Measurements from ENCODE around the gene VSIR.

VSIR gene

GRCh38 chr10:71814922-71815411 lies 41.6 kb upstream of the VSIR start:
- Histone ChIP-seq H3K9me3 (ENCODE audit: control insufficient read depth in 1 of 2, low read length in 2 of 2) (no peaks in the 10 kb centered on the region), H3K4me1 (ENCODE audit: control insufficient read depth in 1 of 2, insufficient read depth in 2 of 2, low read length in 2 of 2) (peaks cover 0 to 34% of the 10 kb centered on the region in 2 donors), H3K36me3 (ENCODE audit: control insufficient read depth in 1 of 2, insufficient read depth in 2 of 2, low read length in 2 of 2) (peaks cover 43 to 47% of the 10 kb centered on the region in 2 donors), H3K27me3 (ENCODE audit: low read depth, low read length) (no peaks in the 10 kb centered on the region), H3K4me3 (ENCODE audit: low read depth in 1 of 2, low read length in 2 of 2) (no peak overlapping the region), H3K27ac (ENCODE audit: low read length) (no peak overlapping the region)

GRCh38 chr10:71812913-71813590 lies 39.7 kb upstream of the VSIR start:
- peaks cover 28% of the 10 kb centered on the region in 2 donors for H3K36me3 ChIP-seq (ENCODE audit: control insufficient read depth in 1 of 2, insufficient read depth in 2 of 2, low read length in 2 of 2)
- peaks cover 0 to 34% of the 10 kb centered on the region in 2 donors for H3K4me1 ChIP-seq (ENCODE audit: control insufficient read depth in 1 of 2, insufficient read depth in 2 of 2, low read length in 2 of 2)
- no peaks in the 10 kb centered on the region for H3K9me3 ChIP-seq (ENCODE audit: control insufficient read depth in 1 of 2, low read length in 2 of 2)
- no peak overlapping the region for H3K4me3 ChIP-seq (ENCODE audit: low read depth in 1 of 2, low read length in 2 of 2)
- H3K27me3 ChIP-seq (ENCODE audit: low read depth, low read length), result no peaks in the 10 kb centered on the region
- H3K27ac ChIP-seq (ENCODE audit: low read length), result no peak overlapping the region

GRCh38 chr10:71812016-71812912 lies 38.9 kb upstream of the VSIR start:
- H3K4me1 ChIP-seq (ENCODE audit: control insufficient read depth in 1 of 2, insufficient read depth in 2 of 2, low read length in 2 of 2), result peaks cover 0 to 28% of the 10 kb centered on the region in 2 donors
- H3K27me3 ChIP-seq (ENCODE audit: low read depth, low read length), result no peaks in the 10 kb centered on the region
- H3K4me3 ChIP-seq (ENCODE audit: low read depth in 1 of 2, low read length in 2 of 2), result no peak overlapping the region
- H3K27ac ChIP-seq (ENCODE audit: low read length), result no peak overlapping the region
- H3K36me3 ChIP-seq (ENCODE audit: control insufficient read depth in 1 of 2, insufficient read depth in 2 of 2, low read length in 2 of 2), result peaks cover 20% of the 10 kb centered on the region in 2 donors
- no peaks in the 10 kb centered on the region for H3K9me3 ChIP-seq (ENCODE audit: control insufficient read depth in 1 of 2, low read length in 2 of 2)

GRCh38 chr10:71811351-71811750 lies 38.0 kb upstream of the VSIR start:
- H3K36me3 ChIP-seq (ENCODE audit: control insufficient read depth in 1 of 2, insufficient read depth in 2 of 2, low read length in 2 of 2), result peaks cover 11 to 12% of the 10 kb centered on the region in 2 donors
- peaks cover 0 to 25% of the 10 kb centered on the region in 2 donors for H3K4me1 ChIP-seq (ENCODE audit: control insufficient read depth in 1 of 2, insufficient read depth in 2 of 2, low read length in 2 of 2)
- no peaks in the 10 kb centered on the region for H3K27me3 ChIP-seq (ENCODE audit: low read depth, low read length)
- no peaks in the 10 kb centered on the region for H3K9me3 ChIP-seq (ENCODE audit: control insufficient read depth in 1 of 2, low read length in 2 of 2)
- H3K4me3 ChIP-seq (ENCODE audit: low read depth in 1 of 2, low read length in 2 of 2), result no peak overlapping the region
- H3K27ac ChIP-seq (ENCODE audit: low read length), result no peak overlapping the region

- no peaks in the 10 kb centered on the region for H3K36me3 ChIP-seq (ENCODE audit: control insufficient read depth in 1 of 2, insufficient read depth in 2 of 2, low read length in 2 of 2)
- no peaks in the 10 kb centered on the region for H3K9me3 ChIP-seq (ENCODE audit: control insufficient read depth in 1 of 2, low read length in 2 of 2)
- peaks cover 0 to 19% of the 10 kb centered on the region in 2 donors for H3K4me1 ChIP-seq (ENCODE audit: control insufficient read depth in 1 of 2, insufficient read depth in 2 of 2, low read length in 2 of 2)
- no peak overlapping the region for H3K4me3 ChIP-seq (ENCODE audit: low read depth in 1 of 2, low read length in 2 of 2)
- no peak overlapping the region for H3K27ac ChIP-seq (ENCODE audit: low read length)
- H3K27me3 ChIP-seq (ENCODE audit: low read depth, low read length), result no peaks in the 10 kb centered on the region
Measured at GRCh38 chr10:71810048-71810750, 36.9 kb upstream of the VSIR start.

- no peak overlapping the region for H3K27ac ChIP-seq (ENCODE audit: low read length)
- H3K9me3 ChIP-seq (ENCODE audit: control insufficient read depth in 1 of 2, low read length in 2 of 2), result no peaks in the 10 kb centered on the region
- no peak overlapping the region for H3K4me3 ChIP-seq (ENCODE audit: low read depth in 1 of 2, low read length in 2 of 2)
- H3K36me3 ChIP-seq (ENCODE audit: control insufficient read depth in 1 of 2, insufficient read depth in 2 of 2, low read length in 2 of 2), result no peaks in the 10 kb centered on the region
- H3K4me1 ChIP-seq (ENCODE audit: control insufficient read depth in 1 of 2, insufficient read depth in 2 of 2, low read length in 2 of 2), result peaks cover 0 to 19% of the 10 kb centered on the region in 2 donors
- H3K27me3 ChIP-seq (ENCODE audit: low read depth, low read length), result no peaks in the 10 kb centered on the region
Measured at GRCh38 chr10:71809628-71810027, 36.3 kb upstream of the VSIR start.

- no peaks in the 10 kb centered on the region for H3K9me3 ChIP-seq (ENCODE audit: control insufficient read depth in 1 of 2, low read length in 2 of 2)
- no peak overlapping the region for H3K27ac ChIP-seq (ENCODE audit: low read length)
- peaks cover 0 to 14% of the 10 kb centered on the region in 2 donors for H3K4me1 ChIP-seq (ENCODE audit: control insufficient read depth in 1 of 2, insufficient read depth in 2 of 2, low read length in 2 of 2)
- H3K27me3 ChIP-seq (ENCODE audit: low read depth, low read length), result no peaks in the 10 kb centered on the region
- H3K4me3 ChIP-seq (ENCODE audit: low read depth in 1 of 2, low read length in 2 of 2), result no peak overlapping the region
- H3K36me3 ChIP-seq (ENCODE audit: control insufficient read depth in 1 of 2, insufficient read depth in 2 of 2, low read length in 2 of 2), result no peaks in the 10 kb centered on the region
Measured at GRCh38 chr10:71807557-71808510, 34.5 kb upstream of the VSIR start.

GRCh38 chr10:71806704-71807556 lies 33.6 kb upstream of the VSIR start:
- no peaks in the 10 kb centered on the region for H3K9me3 ChIP-seq (ENCODE audit: control insufficient read depth in 1 of 2, low read length in 2 of 2)
- H3K27ac ChIP-seq (ENCODE audit: low read length), result no peak overlapping the region
- H3K36me3 ChIP-seq (ENCODE audit: control insufficient read depth in 1 of 2, insufficient read depth in 2 of 2, low read length in 2 of 2), result no peaks in the 10 kb centered on the region
- H3K4me3 ChIP-seq (ENCODE audit: low read depth in 1 of 2, low read length in 2 of 2), result no peak overlapping the region
- H3K27me3 ChIP-seq (ENCODE audit: low read depth, low read length), result no peaks in the 10 kb centered on the region
- H3K4me1 ChIP-seq (ENCODE audit: control insufficient read depth in 1 of 2, insufficient read depth in 2 of 2, low read length in 2 of 2), result peaks cover 0 to 5% of the 10 kb centered on the region in 2 donors

GRCh38 chr10:71805776-71806703 lies 32.7 kb upstream of the VSIR start:
- Histone ChIP-seq H3K36me3 (ENCODE audit: control insufficient read depth in 1 of 2, insufficient read depth in 2 of 2, low read length in 2 of 2) (no peaks in the 10 kb centered on the region), H3K27me3 (ENCODE audit: low read depth, low read length) (no peaks in the 10 kb centered on the region), H3K4me3 (ENCODE audit: low read depth in 1 of 2, low read length in 2 of 2) (no peak overlapping the region), H3K4me1 (ENCODE audit: control insufficient read depth in 1 of 2, insufficient read depth in 2 of 2, low read length in 2 of 2) (no peaks in the 10 kb centered on the region), H3K9me3 (ENCODE audit: control insufficient read depth in 1 of 2, low read length in 2 of 2) (no peaks in the 10 kb centered on the region), H3K27ac (ENCODE audit: low read length) (no peak overlapping the region)
